Head of caudate nucleus (tissue), 42 donors: ENCODE data around the gene HBD.

Source experiments
- DNase-seq, 42 donors: peaks; one replicate each; pipeline versions ENCODE4 v3.0.0 to v3.0.0-alpha.2; 2020 to 2021; ENCODE audit warnings: mixed read lengths in 7 of 42
- intact Hi-C: fragments of 100-400 bp; cut with DNase I; formaldehyde crosslinking; loops from one replicate; pipeline ENCODE4 v1.15.0; 2022

Gene HBD

GRCh38 chr11:5234381-5234834 lies at the start of gene HBD:
Gene HBD, minus strand, starts transcription at chr11:5234483. Its CDS starts 50 bp downstream, at chr11:5234433.
- intact Hi-C loops = no loop called here
- no peak for DNase-seq

- no peak for DNase-seq
- intact Hi-C loops = no loop called here
These were observed 49.6 kb upstream of the HBD start for GRCh38 chr11:5283882-5284281.

GRCh38 chr11:5283086-5283485 lies 48.8 kb upstream of the HBD start:
- intact Hi-C loops = no loop called here
- DNase-seq = no peak

GRCh38 chr11:5282628-5283027 lies 48.3 kb upstream of the HBD start:
- intact Hi-C loops = no loop called here
- DNase-seq = no peak

- DNase-seq = no peak
- intact Hi-C loops = no loop called here
These were observed 47.3 kb upstream of the HBD start for GRCh38 chr11:5281596-5281995.

- DNase-seq = peak in 18 of 42 donors; percentile 5 to 63 (median 15)
These were observed 46.4 kb upstream of the HBD start for GRCh38 chr11:5280582-5281102.

GRCh38 chr11:5279471-5280090 lies 45.3 kb upstream of the HBD start:
- DNase-seq = no peak
- intact Hi-C loops = no loop called here

More at GRCh38 chr11:5280582-5281102, 46.4 kb upstream of the HBD start:
- intact Hi-C loops = no loop called here

- no peak for DNase-seq
- intact Hi-C loops = no loop called here
These were observed 43.6 kb upstream of the HBD start for GRCh38 chr11:5277807-5278382.

GRCh38 chr11:5276697-5277096 lies 42.4 kb upstream of the HBD start:
- intact Hi-C loops = no loop called here
- DNase-seq = no peak

GRCh38 chr11:5275369-5276110 lies 41.3 kb upstream of the HBD start:
- no peak for DNase-seq
- intact Hi-C loops = no loop called here

GRCh38 chr11:5274395-5274794 lies 40.1 kb upstream of the HBD start:
- DNase-seq = no peak
- intact Hi-C loops = no loop called here

- DNase-seq = no peak
- intact Hi-C loops = no loop called here
These were observed 38.2 kb upstream of the HBD start for GRCh38 chr11:5272395-5273017.

- intact Hi-C loops = no loop called here
- no peak for DNase-seq
These were observed 35.4 kb upstream of the HBD start, which contains the start of gene HBE1 for GRCh38 chr11:5269715-5270147. Gene HBE1, minus strand, starts transcription at chr11:5269945. Its CDS starts 55 bp downstream, at chr11:5269890.

GRCh38 chr11:5267033-5267563 lies 32.8 kb upstream of the HBD start:
- intact Hi-C loops = no loop called here
- no peak for DNase-seq

GRCh38 chr11:5266609-5267008 lies 32.3 kb upstream of the HBD start:
- intact Hi-C loops = no loop called here
- DNase-seq = no peak

- DNase-seq = no peak
- intact Hi-C loops = no loop called here
These were observed 31.5 kb upstream of the HBD start for GRCh38 chr11:5265832-5266231.

- intact Hi-C loops = no loop called here
- DNase-seq = no peak
These were observed 24.4 kb upstream of the HBD start for GRCh38 chr11:5258543-5259262.

GRCh38 chr11:5257296-5257695 lies 23.0 kb upstream of the HBD start:
- intact Hi-C loops = no loop called here
- DNase-seq = no peak
